Smooth muscle cell of the coronary artery (primary cell): ENCODE measurements around the gene ROBO1. TPM values are rescaled to one million over a fixed set of nuclear protein-coding genes. Genes with fewer than 3 reads are reported as not detected.

Experiments used
- total RNA-seq: library from RNA; depleted of rRNA; stranded (reverse); fragments of >200 nt; gene quantifications from 2 replicates; pipeline ENCODE4 v1.2.3, GENCODE V29; 2014; ENCODE audit warnings: low replicate concordance

Gene ROBO1
- 71.7 and 104 TPM in 2 replicates for total RNA-seq

DNA sequence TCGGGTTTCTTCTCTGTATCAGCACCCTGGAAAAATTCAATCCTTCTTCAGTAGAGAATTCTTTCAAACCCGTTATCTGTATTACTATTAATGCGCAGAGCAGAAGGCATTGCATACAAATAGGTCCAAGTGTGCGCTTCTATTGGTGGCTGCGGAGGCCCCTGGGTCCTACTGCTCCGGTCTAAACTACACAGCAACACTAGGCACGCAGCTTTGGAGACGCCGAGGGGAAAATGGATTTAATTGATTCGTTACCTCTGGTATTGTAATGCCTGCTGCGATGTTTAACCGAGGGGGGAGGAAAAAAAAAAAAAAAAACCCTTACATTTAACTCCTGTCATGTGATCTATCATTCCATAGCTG lies at the start of gene ROBO1:
Gene ROBO1, minus strand, starts transcription at position 94 of the 363 bp plus-strand sequence.

